Vagina (tissue), 2 donors: ENCODE results near the gene ZNF189. TPM values are rescaled to one million over a fixed set of nuclear protein-coding genes. Genes with fewer than 3 reads are reported as not detected.

Experiments
- DNase-seq, 2 donors: peaks; one replicate each; pipeline ENCODE4 v3.0.0-alpha.2; 2017; ENCODE audit errors: extremely low spot score in 2 of 2
- H3K27ac ChIP-seq: fragments of 200-600 bp; sonication (generic); one replicate; pipeline ENCODE4 v1.5.1; 2019
- H3K27me3 ChIP-seq: fragments of 200-600 bp; sonication (generic); one replicate; pipeline ENCODE4 v1.5.1; 2019
- H3K36me3 ChIP-seq, 2 donors: fragments of 200-600 bp; sonication (generic); one replicate each; pipeline ENCODE4 v1.5.1; 2017 to 2019
- H3K4me1 ChIP-seq: fragments of 200-600 bp; sonication (generic); one replicate; pipeline ENCODE4 v1.5.1; 2019
- H3K4me3 ChIP-seq, 2 donors: fragments of 200-600 bp; sonication (generic); 1 replicate in 1 of 2; 2 replicates in 1 of 2; pipeline ENCODE4 v1.5.1; 2016 to 2019
- H3K9me3 ChIP-seq: fragments of 200-600 bp; sonication (generic); one replicate; pipeline ENCODE4 v1.5.1; 2019
- POLR2A ChIP-seq, 2 donors: fragments of 450-650 bp; IDR thresholded peaks; one replicate each; pipeline ENCODE4 v1.6.1; 2017; ENCODE audit warnings: antibody characterized with exemption in 2 of 2, mild to moderate bottlenecking in 2 of 2, moderate library complexity in 2 of 2
- POLR2AphosphoS5 ChIP-seq, 2 donors: sonication (generic); formaldehyde crosslinking; IDR thresholded peaks; one replicate each; pipeline ENCODE4 v1.9.0; 2017; ENCODE audit warnings: antibody characterized with exemption in 2 of 2, mild to moderate bottlenecking in 2 of 2, low read depth in 1 of 2; ENCODE audit not compliant: insufficient read depth in 1 of 2
- intact Hi-C: fragments of 100-400 bp; cut with DNase I; formaldehyde crosslinking; loops from one replicate; pipeline ENCODE4 v1.15.1; 2023
- total RNA-seq: library from RNA; depleted of rRNA; stranded (reverse); fragments of >200 nt; gene quantifications from one replicate; pipeline ENCODE4 v1.2.3, GENCODE V29; 2016
- TF ChIP-seq, protein P1 (sequence below), 3 experiments: fragments of 450-650 bp in 2 of 3; fragments of 200-600 bp in 1 of 3; sonication (generic) in 1 of 3; IDR thresholded peaks; one replicate each; pipeline ENCODE4 v1.5.1; 2017 to 2019; ENCODE audit warnings: antibody characterized with exemption in 3 of 3, mild to moderate bottlenecking in 2 of 3, moderate library complexity in 2 of 3

Gene ZNF189
- total RNA-seq, 1 donor from 2014 or later = 12.5 TPM

- no peak for TF ChIP-seq POLR2AphosphoS5 (IDR thresholded peaks at IDR 0.05; ENCODE audit: insufficient read depth in 1 of 2, low read depth in 1 of 2)
- TF ChIP-seq POLR2A (IDR thresholded peaks at IDR 0.05) = no peak
- TF ChIP-seq, protein P1, sequence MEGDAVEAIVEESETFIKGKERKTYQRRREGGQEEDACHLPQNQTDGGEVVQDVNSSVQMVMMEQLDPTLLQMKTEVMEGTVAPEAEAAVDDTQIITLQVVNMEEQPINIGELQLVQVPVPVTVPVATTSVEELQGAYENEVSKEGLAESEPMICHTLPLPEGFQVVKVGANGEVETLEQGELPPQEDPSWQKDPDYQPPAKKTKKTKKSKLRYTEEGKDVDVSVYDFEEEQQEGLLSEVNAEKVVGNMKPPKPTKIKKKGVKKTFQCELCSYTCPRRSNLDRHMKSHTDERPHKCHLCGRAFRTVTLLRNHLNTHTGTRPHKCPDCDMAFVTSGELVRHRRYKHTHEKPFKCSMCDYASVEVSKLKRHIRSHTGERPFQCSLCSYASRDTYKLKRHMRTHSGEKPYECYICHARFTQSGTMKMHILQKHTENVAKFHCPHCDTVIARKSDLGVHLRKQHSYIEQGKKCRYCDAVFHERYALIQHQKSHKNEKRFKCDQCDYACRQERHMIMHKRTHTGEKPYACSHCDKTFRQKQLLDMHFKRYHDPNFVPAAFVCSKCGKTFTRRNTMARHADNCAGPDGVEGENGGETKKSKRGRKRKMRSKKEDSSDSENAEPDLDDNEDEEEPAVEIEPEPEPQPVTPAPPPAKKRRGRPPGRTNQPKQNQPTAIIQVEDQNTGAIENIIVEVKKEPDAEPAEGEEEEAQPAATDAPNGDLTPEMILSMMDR (IDR thresholded peaks at IDR 0.05) = no peak
- DNase-seq = no peak
- Histone ChIP-seq H3K27me3 (no peaks in the 10 kb centered on the region), H3K4me3 (no peak overlapping the region), H3K4me1 (no peaks in the 10 kb centered on the region), H3K9me3 (no peaks in the 10 kb centered on the region), H3K27ac (no peak overlapping the region), H3K36me3 (no peaks in the 10 kb centered on the region)
- intact Hi-C loops = no loop called here
These were observed 29.5 kb downstream of the ZNF189 start for GRCh38 chr9:101427957-101428655.

GRCh38 chr9:101428909-101429308, 30.3 kb downstream of the ZNF189 start:
- no peak for DNase-seq
- TF ChIP-seq POLR2AphosphoS5 (IDR thresholded peaks at IDR 0.05; ENCODE audit: insufficient read depth in 1 of 2, low read depth in 1 of 2) = no peak
- TF ChIP-seq, protein P1 (IDR thresholded peaks at IDR 0.05) = no peak
- no peak for TF ChIP-seq POLR2A (IDR thresholded peaks at IDR 0.05)
- no peak overlapping the region for H3K4me3 ChIP-seq
- no peaks in the 10 kb centered on the region for H3K9me3 ChIP-seq
- no peaks in the 10 kb centered on the region for H3K4me1 ChIP-seq
- H3K27me3 ChIP-seq = no peaks in the 10 kb centered on the region
- H3K27ac ChIP-seq = no peak overlapping the region
- intact Hi-C loops = no loop called here
- H3K36me3 ChIP-seq = no peaks in the 10 kb centered on the region

DNA sequence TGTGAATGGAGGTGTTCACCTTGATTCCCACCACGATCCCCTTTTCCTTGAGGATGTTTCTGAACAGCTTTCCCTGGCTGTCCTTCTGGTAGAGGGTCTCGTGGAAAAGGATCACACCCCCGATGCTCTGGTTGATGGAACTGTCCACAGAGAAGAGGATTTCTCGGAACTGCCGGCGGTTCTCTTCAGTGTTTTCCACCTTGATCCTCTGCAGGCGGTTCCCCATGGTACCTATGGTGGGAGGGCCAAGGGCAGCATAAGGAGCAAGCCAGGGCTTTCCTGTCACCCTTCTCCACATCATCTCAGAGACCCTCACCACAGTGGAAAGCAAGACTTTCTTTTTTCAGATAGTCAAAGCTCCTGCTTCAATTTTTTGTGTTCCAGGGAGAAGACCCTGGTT, 31.1 kb downstream of the ZNF189 start:
- H3K36me3 ChIP-seq = no peaks in the 10 kb centered on the region
- no peaks in the 10 kb centered on the region for H3K27me3 ChIP-seq
- no peak for TF ChIP-seq POLR2A (IDR thresholded peaks at IDR 0.05)
- TF ChIP-seq, protein P1 (IDR thresholded peaks at IDR 0.05) = no peak
- no peak for TF ChIP-seq POLR2AphosphoS5 (IDR thresholded peaks at IDR 0.05; ENCODE audit: insufficient read depth in 1 of 2, low read depth in 1 of 2)
- no peak overlapping the region for H3K4me3 ChIP-seq
- intact Hi-C loops = no loop called here
- H3K27ac ChIP-seq = no peak overlapping the region
- no peak for DNase-seq
- H3K9me3 ChIP-seq = no peaks in the 10 kb centered on the region
- H3K4me1 ChIP-seq = no peaks in the 10 kb centered on the region

DNA sequence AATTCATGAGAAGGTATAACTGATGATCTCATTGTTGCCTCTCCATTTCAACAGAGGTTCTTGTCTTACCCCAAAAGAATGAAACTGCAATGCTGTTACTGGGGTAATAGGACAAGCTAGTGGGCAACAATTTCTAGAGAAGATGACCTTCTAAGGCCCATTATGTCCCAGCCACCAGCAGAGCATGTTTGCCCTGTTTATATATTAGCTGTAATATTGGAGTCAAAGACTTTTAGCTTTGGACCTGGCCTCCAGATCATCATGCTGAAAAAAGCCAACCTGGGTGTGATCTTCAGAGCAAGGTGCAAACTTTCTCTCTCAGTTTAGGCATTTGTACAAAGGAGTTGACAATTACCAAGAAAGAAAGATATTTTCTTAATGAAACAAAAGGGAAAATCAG, 33.5 kb downstream of the ZNF189 start:
- H3K4me1 ChIP-seq = no peaks in the 10 kb centered on the region
- TF ChIP-seq, protein P1 (IDR thresholded peaks at IDR 0.05) = no peak
- TF ChIP-seq POLR2AphosphoS5 (IDR thresholded peaks at IDR 0.05; ENCODE audit: insufficient read depth in 1 of 2, low read depth in 1 of 2) = no peak
- TF ChIP-seq POLR2A (IDR thresholded peaks at IDR 0.05) = no peak
- no peak for DNase-seq
- intact Hi-C loops = no loop called here
- H3K36me3 ChIP-seq = no peaks in the 10 kb centered on the region
- H3K27me3 ChIP-seq = no peaks in the 10 kb centered on the region
- no peak overlapping the region for H3K4me3 ChIP-seq
- no peaks in the 10 kb centered on the region for H3K9me3 ChIP-seq
- no peak overlapping the region for H3K27ac ChIP-seq

- no peaks in the 10 kb centered on the region for H3K27me3 ChIP-seq
- intact Hi-C loops = no loop called here
- TF ChIP-seq POLR2AphosphoS5 (IDR thresholded peaks at IDR 0.05; ENCODE audit: insufficient read depth in 1 of 2, low read depth in 1 of 2) (no peak), POLR2A (IDR thresholded peaks at IDR 0.05) (no peak)
- TF ChIP-seq, protein P1 (IDR thresholded peaks at IDR 0.05) = no peak
- H3K36me3 ChIP-seq = no peaks in the 10 kb centered on the region
- H3K27ac ChIP-seq = no peak overlapping the region
- no peaks in the 10 kb centered on the region for H3K4me1 ChIP-seq
- H3K4me3 ChIP-seq = no peak overlapping the region
- no peak for DNase-seq
- H3K9me3 ChIP-seq = no peaks in the 10 kb centered on the region
These were observed 34.1 kb downstream of the ZNF189 start for GRCh38 chr9:101432740-101433139.
